ENCODE results near the gene PTPRH. TPM values are rescaled to one million over a fixed set of nuclear protein-coding genes. Genes with fewer than 3 reads are reported as not detected.
A peak's percentile ranks its signal among the peaks of the same experiment; 100 is the strongest.

Gene PTPRH
- total RNA-seq, 4 donors from 2014 or later = 0.39 to 0.56 (median 0.48) TPM

DNA sequence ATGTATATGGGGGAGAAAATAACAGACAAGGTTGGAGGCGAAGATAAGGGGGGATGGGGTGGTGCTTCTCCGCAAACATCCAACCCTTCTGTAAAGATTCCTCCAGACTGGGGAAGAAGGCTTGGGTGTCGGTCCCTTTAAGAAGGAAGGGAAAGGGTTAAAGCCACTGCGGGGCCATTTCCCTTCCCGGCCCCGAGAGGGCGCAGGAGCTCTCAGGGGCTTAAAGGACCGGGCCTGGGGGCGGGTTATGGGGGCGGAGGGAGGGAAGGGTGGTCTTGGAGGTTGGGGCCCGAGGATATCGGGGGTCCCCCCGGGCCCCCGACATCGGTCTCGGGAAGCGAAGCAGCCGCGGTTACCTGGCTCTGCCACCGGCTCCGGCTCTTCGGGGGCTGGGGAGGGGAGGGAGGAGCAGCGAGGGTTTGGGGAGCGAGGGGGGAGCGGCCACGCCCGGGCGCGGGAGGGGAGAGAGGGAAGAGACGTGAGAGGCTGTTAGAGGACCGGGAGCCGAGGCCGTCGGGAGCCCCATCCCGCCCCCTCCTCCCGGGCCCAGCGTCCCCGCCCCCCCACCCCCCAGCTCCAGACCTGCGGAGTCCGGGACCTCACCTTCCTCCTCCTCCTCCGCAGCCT lies 63.1 kb downstream of the PTPRH start:
- Histone ChIP-seq H3K4me3 (peak overlapping the region; percentile 48 to 65 (median 56)), H3K27me3 (peaks cover 14 to 30% (median 30%) of the 10 kb centered on the region in 3 donors), H3K27ac (peak overlapping the region; percentile 82 to 96 (median 93)), H3K9me3 (no peaks in the 10 kb centered on the region), H3K36me3 (no peaks in the 10 kb centered on the region), H3K4me1 (peaks cover 7 to 30% of the 10 kb centered on the region in 2 donors)
- TF ChIP-seq, protein P1, sequence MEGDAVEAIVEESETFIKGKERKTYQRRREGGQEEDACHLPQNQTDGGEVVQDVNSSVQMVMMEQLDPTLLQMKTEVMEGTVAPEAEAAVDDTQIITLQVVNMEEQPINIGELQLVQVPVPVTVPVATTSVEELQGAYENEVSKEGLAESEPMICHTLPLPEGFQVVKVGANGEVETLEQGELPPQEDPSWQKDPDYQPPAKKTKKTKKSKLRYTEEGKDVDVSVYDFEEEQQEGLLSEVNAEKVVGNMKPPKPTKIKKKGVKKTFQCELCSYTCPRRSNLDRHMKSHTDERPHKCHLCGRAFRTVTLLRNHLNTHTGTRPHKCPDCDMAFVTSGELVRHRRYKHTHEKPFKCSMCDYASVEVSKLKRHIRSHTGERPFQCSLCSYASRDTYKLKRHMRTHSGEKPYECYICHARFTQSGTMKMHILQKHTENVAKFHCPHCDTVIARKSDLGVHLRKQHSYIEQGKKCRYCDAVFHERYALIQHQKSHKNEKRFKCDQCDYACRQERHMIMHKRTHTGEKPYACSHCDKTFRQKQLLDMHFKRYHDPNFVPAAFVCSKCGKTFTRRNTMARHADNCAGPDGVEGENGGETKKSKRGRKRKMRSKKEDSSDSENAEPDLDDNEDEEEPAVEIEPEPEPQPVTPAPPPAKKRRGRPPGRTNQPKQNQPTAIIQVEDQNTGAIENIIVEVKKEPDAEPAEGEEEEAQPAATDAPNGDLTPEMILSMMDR (IDR thresholded peaks at IDR 0.05 in 4 of 5, conservative IDR thresholded peaks at IDR 0.05 in 1 of 5) = peak; percentile 30 to 70 (median 56)
- no peak for TF ChIP-seq POLR2A (IDR thresholded peaks at IDR 0.05)
- in situ Hi-C loops (cut with MboI; ENCODE audit: low sequenced_read_pairs in 4 of 4) (loop anchor here in 3 of 4 donors (10.0 to 25.0 kb wide), 4 partner anchors 266 to 491 kb away; partner anchors contain the start of genes CCDC106 (in 1 of the 3), UBE2S (in 1 of the 3), ZNF580 (in 1 of the 3) and ZNF581 (in 1 of the 3)), intact Hi-C loops (cut with DNase I; ENCODE audit: low total_unique reads) (loop anchor here (5.0 kb wide), 1 partner anchor 451 kb away; the partner anchor contains the start of gene FIZ1)
- DNase-seq (peak in 1 of 2 donors; percentile 52), ATAC-seq (no peak)

DNA sequence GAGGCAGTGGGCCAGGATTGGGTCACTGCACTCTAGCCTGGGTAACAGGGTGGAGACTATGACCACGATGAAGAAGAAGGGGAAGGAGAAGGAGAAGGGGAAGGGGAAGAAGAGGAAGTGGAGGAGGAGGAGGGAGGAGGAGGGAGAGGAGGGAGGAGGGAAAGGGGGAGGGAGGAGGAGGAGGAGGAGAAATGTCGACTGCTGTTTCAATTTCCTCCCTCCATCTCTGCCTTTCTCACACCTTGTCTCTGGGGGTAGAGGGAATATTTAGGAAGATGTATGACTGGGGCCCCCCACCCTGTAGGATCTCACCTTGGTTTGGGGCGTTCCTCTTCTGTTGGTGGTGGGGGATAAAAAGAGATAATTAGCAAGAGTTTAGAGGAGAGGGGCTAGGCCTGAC lies 64.1 kb downstream of the PTPRH start:
- intact Hi-C loops (cut with DNase I; ENCODE audit: low total_unique reads) (loop anchor here (5.0 kb wide), 1 partner anchor 452 kb away; the partner anchor contains the start of gene FIZ1), in situ Hi-C loops (cut with MboI; ENCODE audit: low sequenced_read_pairs in 4 of 4) (loop anchor here in 3 of 4 donors (10.0 to 25.0 kb wide), 4 partner anchors 267 to 492 kb away; partner anchors contain the start of genes CCDC106 (in 1 of the 3), UBE2S (in 1 of the 3), ZNF580 (in 1 of the 3) and ZNF581 (in 1 of the 3))
- H3K27ac ChIP-seq = peak overlapping the region; percentile 82 to 96 (median 93)
- ATAC-seq (no peak), DNase-seq (no peak)
- H3K27me3 ChIP-seq = peaks cover 14 to 30% (median 30%) of the 10 kb centered on the region in 3 donors
- peaks cover 7 to 24% of the 10 kb centered on the region in 2 donors for H3K4me1 ChIP-seq
- H3K9me3 ChIP-seq = no peaks in the 10 kb centered on the region
- TF ChIP-seq POLR2A (IDR thresholded peaks at IDR 0.05) = no peak
- TF ChIP-seq, protein P1 (IDR thresholded peaks at IDR 0.05 in 4 of 5, conservative IDR thresholded peaks at IDR 0.05 in 1 of 5) = no peak
- H3K36me3 ChIP-seq = no peaks in the 10 kb centered on the region
- H3K4me3 ChIP-seq = no peak overlapping the region

DNA sequence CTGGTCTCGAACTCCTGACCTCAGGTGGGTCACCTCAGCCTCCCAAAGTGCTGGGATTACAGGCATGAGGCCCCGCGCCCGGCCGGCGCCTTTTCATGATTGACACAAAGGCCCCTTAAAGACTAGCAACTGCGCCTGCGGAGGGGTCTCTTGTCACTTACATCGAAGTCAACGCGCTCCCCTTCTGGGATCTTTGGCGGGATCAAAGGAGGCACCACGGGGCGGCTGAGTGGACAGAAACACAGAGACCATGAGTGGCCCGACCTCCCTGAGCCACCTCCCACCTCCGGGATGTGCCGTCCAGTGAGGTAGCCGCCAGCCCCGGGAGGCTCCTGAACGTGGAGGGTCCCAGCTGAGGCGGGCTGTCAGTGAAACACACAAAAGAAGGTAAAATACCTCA lies 67.6 kb downstream of the PTPRH start:
- Histone ChIP-seq H3K27ac (peak overlapping the region; percentile 52 to 96 (median 83)), H3K4me1 (peaks cover 2 to 34% of the 10 kb centered on the region in 2 donors), H3K4me3 (no peak overlapping the region), H3K36me3 (no peaks in the 10 kb centered on the region), H3K9me3 (no peaks in the 10 kb centered on the region), H3K27me3 (peaks cover 9 to 26% (median 23%) of the 10 kb centered on the region in 3 donors)
- DNase-seq (no peak), ATAC-seq (no peak)
- intact Hi-C loops (cut with DNase I; ENCODE audit: low total_unique reads) = loop anchor here (1.0 kb wide), 1 partner anchor 19 kb away; no protein-coding TSS in a partner anchor
- TF ChIP-seq, protein P1 (IDR thresholded peaks at IDR 0.05 in 4 of 5, conservative IDR thresholded peaks at IDR 0.05 in 1 of 5) = no peak
- no peak for TF ChIP-seq POLR2A (IDR thresholded peaks at IDR 0.05)
- in situ Hi-C loops (cut with MboI; ENCODE audit: low sequenced_read_pairs in 4 of 4) = loop anchor here in 3 of 4 donors (10.0 to 25.0 kb wide), 4 partner anchors 271 to 496 kb away; partner anchors contain the start of genes CCDC106 (in 1 of the 3), UBE2S (in 1 of the 3), ZNF580 (in 1 of the 3) and ZNF581 (in 1 of the 3)

DNA sequence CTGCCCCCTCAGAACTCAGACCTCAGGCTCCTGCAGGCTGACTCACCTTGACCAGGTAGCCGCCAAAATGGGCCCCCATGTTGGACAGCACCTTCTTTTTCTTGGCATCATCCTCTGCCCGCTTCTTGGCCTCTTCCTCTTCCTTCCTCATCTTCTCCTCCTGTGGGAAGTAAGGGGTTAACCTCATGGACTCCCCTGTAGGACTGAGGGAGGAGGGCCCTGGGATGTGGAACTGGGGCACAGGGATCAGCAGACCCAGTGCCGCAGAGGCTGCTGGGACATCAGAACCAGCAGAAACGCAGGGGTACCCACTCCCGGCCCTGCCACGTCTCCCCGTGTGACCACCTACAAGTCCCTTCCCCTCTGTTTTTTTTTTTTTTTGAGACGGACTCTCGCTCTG lies 71.4 kb downstream of the PTPRH start:
- Histone ChIP-seq H3K27ac (peak overlapping the region; percentile 4 to 96 (median 55)), H3K4me3 (no peak overlapping the region), H3K9me3 (no peaks in the 10 kb centered on the region), H3K36me3 (no peaks in the 10 kb centered on the region), H3K27me3 (peaks cover 2 to 9% (median 6%) of the 10 kb centered on the region in 3 donors), H3K4me1 (peaks cover 2 to 17% of the 10 kb centered on the region in 2 donors)
- TF ChIP-seq, protein P1 (IDR thresholded peaks at IDR 0.05 in 4 of 5, conservative IDR thresholded peaks at IDR 0.05 in 1 of 5) = no peak
- no peak for TF ChIP-seq POLR2A (IDR thresholded peaks at IDR 0.05)
- ATAC-seq (no peak), DNase-seq (no peak)
- in situ Hi-C loops (cut with MboI; ENCODE audit: low sequenced_read_pairs in 4 of 4) (loop anchor here in 2 of 4 donors (25.0 kb wide), 2 partner anchors 274 to 499 kb away; partner anchors contain the start of genes CCDC106 (in 1 of the 2), UBE2S (in 1 of the 2), ZNF580 (in 1 of the 2) and ZNF581 (in 1 of the 2)), intact Hi-C loops (cut with DNase I; ENCODE audit: low total_unique reads) (no loop called here)

Measured in gastrocnemius medialis (tissue), 4 donors.